Measurements from ENCODE around the gene ENTPD2.
A peak's percentile ranks its signal among the peaks of the same experiment; 100 is the strongest.
"Not testable (repeated sequence)": the region's sequence is repeated elsewhere in the genome, so short reads cannot be mapped to it uniquely, and the experiment has no call there.

Gene ENTPD2

DNA sequence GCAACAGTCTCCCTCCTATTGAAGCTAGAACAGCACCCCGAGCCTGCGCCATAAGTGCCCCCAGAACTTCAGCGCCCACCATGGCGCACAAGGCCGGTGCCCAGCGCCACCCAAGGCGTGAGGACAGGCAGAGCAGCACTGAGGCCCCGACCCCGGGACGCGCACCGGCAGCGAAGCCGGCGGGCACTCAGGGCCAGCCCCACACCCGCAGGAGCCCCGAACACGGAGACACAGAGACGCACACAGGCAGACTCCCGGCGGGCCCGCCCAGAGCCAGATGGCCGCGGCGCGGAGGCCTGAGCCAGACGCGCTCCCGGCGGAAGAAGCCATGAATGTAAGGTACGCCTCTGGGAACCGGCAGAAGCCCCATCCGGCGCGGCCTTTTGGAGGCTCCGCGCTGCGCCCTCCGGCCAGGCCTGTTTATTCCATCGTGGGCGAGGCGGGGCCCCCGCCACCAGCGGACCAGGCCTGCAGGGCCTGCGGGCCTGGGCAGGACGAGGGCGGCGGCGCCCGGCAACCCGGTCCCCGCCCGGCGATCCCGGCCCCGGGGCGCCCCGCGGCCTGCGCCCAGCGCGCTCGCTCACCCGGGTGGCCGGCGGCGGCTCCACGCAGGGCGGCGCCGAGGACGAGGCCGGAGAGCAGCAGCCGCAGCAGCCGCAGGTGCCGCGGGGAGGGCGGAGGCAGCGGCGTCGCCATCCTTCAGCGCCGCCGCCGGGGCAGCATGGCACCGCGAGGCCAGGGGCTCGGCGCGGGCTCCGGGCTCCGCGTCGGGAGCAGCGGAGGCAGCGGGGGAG, 8.4 kb downstream of the ENTPD2 start:
- no peak for DNase-seq (ENCODE audit: low read depth)

DNA sequence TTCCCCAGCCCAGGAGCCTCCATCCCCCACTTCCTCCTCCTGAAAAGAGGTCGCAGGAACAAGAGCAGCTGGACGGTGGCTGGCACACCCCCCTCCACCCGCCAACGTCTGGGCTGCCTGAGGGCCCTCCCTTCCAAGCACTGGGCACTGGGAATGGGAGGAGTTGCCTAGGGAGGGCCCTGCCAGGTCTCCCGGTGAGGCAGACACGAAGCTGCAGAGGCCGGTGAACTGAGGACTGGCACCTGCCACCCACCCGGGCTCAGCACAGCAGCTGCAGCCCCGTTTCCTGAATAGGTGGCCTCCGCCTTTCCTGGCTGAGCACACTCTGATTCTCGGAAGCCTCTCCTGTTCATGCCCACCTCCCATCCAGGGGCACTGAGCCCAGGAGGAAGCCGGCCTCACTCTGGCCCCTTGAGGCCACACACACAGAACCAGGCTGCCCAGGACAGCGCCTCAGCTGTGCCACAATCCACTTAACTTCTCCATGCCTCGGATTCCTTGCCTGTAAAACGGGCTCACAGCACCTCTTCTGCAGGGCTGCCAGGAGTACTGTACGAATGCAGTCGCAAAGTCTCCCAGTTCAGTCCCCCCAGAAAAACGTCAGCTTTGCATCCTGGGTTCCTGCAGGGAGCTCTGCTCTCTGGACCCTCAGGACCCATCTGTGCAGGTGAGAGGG, 9.2 kb downstream of the ENTPD2 start:
- no peak for DNase-seq (ENCODE audit: low read depth)

DNA sequence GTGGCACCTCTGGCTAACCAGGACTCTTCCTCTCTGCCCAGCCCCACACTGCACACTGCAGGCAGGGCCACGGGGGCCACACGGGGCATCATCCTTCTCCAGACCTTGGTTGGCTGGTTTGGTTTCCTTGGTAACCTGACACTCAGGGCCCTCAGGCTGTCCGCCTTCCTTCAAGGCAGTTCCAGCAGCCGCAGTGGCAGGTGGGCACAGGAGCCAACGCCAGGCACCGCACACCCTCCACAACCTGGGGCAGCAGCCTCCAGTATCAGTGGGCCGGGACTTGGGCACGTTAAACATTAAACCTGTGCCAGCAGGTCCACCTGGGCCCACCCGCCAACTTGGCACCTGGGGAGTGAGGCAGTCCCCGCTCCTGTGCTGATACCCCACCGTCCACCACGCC, 9.8 kb downstream of the ENTPD2 start:
- no peak for DNase-seq (ENCODE audit: low read depth)

- DNase-seq (ENCODE audit: low read depth), result no peak
Observed at GRCh38 chr9:137042751-137043727, 10.8 kb downstream of the ENTPD2 start.

DNA sequence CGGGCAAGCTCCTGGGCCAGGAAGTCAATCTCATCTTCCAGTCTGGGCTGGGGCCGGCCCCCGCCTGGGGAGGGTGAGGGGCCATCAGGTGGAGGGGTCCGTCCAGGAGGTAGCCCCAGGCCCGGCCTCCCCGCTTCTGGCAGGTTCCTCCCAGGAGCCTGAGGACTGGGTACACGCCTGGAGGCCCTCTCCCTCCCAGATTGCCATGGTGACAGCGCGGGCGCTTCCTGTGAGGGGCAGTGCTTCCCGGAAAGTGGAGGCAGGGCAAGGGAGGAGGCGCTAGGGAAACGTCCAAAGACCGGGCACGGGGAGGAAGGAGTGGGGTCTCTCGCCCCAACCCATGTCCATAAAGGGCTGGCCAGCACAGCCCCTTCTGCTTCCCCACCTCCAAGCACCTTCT, 12.7 kb downstream of the ENTPD2 start:
- DNase-seq (ENCODE audit: low read depth), result no peak

DNA sequence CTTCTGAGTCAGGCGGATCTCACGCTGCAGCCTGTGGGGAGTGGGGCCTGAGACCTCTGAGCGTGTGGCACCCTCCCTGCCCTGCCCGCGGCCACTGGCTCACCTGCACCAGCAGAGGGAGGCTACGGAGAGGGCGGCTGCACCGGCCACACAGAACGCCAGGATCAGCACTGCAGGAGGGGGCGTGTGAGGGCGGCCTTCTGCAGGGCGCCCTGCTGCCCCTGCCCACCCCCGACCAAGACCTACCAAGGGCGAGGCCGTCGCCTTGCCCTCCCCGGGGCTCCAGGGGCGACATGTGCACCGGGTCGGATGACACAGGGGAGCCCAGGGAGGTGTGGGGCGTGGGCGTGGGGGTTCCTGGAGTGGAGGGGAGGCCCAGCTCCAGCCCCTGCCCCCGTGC, 13.3 kb downstream of the ENTPD2 start:
- no peak for DNase-seq (ENCODE audit: low read depth)

GRCh38 chr9:137039611-137040366, 14.1 kb downstream of the ENTPD2 start:
- no peak for DNase-seq (ENCODE audit: low read depth)

GRCh38 chr9:137038916-137039315, 14.9 kb downstream of the ENTPD2 start:
- no peak for DNase-seq (ENCODE audit: low read depth)

DNA sequence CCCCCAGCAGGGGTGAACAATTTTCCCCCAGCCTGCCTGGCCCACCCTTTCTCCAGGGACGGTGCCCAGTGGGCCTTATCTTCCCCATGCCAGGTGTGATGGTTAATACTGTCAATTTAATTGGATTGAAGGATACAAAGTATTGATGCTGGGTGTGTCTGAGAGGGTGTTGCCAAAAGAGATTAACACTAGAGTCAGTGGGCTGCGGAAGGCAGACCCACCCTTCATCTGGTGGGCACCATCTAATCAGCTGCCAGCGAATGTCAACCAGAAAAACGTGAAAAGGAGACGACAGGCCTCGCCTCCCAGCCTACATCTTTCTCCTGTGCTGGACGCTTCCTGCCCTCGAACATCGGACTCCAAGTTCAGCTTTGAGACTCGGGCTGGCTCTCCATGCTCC, 16.4 kb downstream of the ENTPD2 start:
- no peak for DNase-seq (ENCODE audit: low read depth)

- DNase-seq (ENCODE audit: low read depth), result no peak
Observed at GRCh38 chr9:137037035-137037434, 16.8 kb downstream of the ENTPD2 start.

- no peak for DNase-seq (ENCODE audit: low read depth)
Observed at GRCh38 chr9:137035937-137036336, 17.9 kb downstream of the ENTPD2 start.

- no peak for DNase-seq (ENCODE audit: low read depth)
Observed at GRCh38 chr9:137035507-137035834, 18.4 kb downstream of the ENTPD2 start.

DNA sequence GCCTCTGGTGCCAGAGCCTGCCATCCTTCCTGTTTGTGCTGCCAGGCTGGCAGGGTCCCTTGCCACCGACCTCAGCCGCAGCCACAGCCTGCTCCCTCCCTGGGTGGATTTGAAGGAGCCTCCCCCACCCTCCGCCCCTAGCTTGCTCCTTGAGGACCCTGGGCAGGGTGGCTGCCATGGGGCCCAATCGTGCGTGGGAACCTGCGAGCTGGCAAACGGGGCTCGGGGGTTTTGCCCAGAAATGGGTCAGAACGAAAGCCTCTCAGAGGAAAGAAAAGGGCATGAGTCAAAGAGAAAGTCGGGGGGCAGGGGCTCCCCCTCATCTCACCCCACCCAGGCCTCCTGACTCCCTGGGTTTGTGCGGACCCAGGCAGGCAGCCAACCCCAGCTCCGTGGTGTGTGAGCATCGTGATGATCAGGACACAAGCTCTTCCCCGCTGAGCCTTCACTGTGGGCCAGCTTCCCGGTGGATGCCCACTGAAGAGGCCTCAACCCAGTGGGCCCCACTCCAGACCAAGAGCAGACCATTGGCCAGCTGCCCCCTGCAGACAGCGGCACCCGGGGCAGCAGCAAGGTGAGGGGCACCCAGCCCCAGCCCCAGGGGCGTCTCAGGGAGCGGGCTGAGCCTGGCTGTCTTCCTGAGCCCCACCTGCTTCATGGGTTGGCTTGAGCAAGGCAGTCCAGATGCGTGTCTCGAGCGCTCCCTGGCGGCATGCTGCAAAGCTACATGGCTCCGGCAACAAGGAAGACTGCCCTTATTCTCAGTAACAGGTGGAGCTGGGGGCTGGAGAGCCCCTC, 19.0 kb downstream of the ENTPD2 start:
- DNase-seq (ENCODE audit: low read depth), result peak; percentile 42

- no peak for DNase-seq (ENCODE audit: low read depth)
Observed at GRCh38 chr9:137034039-137034708, 19.7 kb downstream of the ENTPD2 start.

DNA sequence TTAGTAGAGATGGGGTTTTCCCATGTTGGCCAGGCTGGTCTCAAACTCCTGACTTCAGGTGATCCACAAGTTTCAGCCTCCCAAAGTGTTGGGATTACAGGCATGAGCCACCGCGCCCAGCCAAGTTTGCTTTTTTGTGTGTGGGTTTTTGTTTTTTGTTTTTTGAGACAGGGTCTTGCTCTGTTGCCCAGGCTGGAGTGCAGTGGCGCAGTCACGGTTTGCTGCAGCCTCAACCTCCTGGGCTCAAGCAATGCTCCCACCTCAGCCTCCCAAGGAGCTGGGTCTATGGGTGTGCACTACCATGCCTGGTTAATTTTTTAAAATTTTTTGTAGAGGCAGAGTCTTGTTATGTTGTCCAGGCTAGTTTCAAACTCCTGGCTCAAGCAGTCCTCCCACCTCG, 20.4 kb downstream of the ENTPD2 start:
- DNase-seq (ENCODE audit: low read depth), result not testable (repeated sequence)

- DNase-seq (ENCODE audit: low read depth), result no peak
Observed at GRCh38 chr9:137032858-137033257, 21.0 kb downstream of the ENTPD2 start.

GRCh38 chr9:137031904-137032640, 21.8 kb downstream of the ENTPD2 start, which contains the start of gene FUT7:
Gene FUT7, minus strand, starts transcription at chr9:137032088. Its CDS starts 97 bp downstream, at chr9:137031991.
- DNase-seq (ENCODE audit: low read depth), result no peak

GRCh38 chr9:137030538-137031527, 23.0 kb downstream of the ENTPD2 start:
- DNase-seq (ENCODE audit: low read depth), result no peak

Data from non-pigmented ciliary epithelial cell (primary cell).